Central memory CD8-positive, alpha-beta T cell (primary cell): ENCODE data around the gene MUS81.

Experiments
- ATAC-seq: fragments of 150-1000 bp; cut with Tn5 transposase; replicated peaks from 2 replicates; pipeline ENCODE4 v1.10.0; 2022; ENCODE audit warnings: mild to moderate bottlenecking, moderate FRiP score, moderate number of reproducible peaks; ENCODE audit not compliant: poor library complexity, severe bottlenecking; ENCODE audit errors: extremely low read depth
- DNase-seq, 2 donors: peaks; one replicate each; pipeline ENCODE4 v3.0.0; 2021; ENCODE audit warnings: low spot score in 2 of 2
- H3K27ac Mint-ChIP-seq: one replicate; pipeline ENCODE4 v1.8.0; 2022; ENCODE audit warnings: low read depth, mild to moderate bottlenecking, moderate library complexity, mixed read lengths
- H3K27me3 Mint-ChIP-seq: one replicate; pipeline ENCODE4 v1.8.0; 2022; ENCODE audit warnings: mixed read lengths
- H3K36me3 Mint-ChIP-seq: one replicate; pipeline ENCODE4 v1.8.0; 2022; ENCODE audit warnings: mild to moderate bottlenecking, moderate library complexity, mixed read lengths; ENCODE audit not compliant: insufficient read depth
- H3K4me1 Mint-ChIP-seq: one replicate; pipeline ENCODE4 v1.8.0; 2022; ENCODE audit warnings: mixed read lengths
- H3K4me3 Mint-ChIP-seq: one replicate; pipeline ENCODE4 v1.8.0; 2022; ENCODE audit warnings: mild to moderate bottlenecking, moderate library complexity, mixed read lengths
- H3K9me3 Mint-ChIP-seq: one replicate; pipeline ENCODE4 v1.8.0; 2022; ENCODE audit warnings: mixed read lengths

Gene MUS81

DNA sequence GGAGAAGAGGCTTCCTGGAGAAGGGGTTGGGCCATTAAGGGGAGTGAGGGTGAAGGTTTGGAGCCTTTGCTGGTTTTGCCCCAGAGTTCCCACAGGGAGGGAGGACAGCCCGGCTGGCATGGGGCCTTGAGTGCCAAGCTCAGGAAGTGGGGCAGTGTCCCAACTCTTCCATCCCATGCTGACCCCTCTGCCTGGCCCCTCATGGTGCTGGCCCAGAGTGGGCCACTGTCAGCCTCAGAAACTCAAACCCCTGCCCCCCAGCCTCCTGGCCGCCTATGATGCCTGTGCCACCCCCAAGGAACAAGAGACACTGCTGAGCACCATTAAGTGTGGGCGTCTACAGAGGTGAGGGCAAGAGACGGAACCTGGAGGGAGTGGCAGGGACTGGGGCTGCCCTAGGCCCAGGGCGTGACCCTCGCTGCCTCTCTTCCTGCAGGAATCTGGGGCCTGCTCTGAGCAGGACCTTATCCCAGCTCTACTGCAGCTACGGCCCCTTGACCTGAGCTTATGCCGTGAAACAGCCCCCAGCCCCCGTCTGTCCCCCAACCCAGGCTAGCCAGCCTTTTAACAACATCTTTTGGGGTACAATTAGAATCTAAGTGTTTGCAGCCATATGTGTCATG lies 5.4 kb downstream of the MUS81 start:
- H3K27me3 Mint-ChIP-seq: no peaks in the 10 kb centered on the region
- H3K4me1 Mint-ChIP-seq: peaks cover 41% of the 10 kb centered on the region
- DNase-seq (no peak), ATAC-seq (no peak)
- H3K9me3 Mint-ChIP-seq: no peaks in the 10 kb centered on the region
- H3K4me3 Mint-ChIP-seq: no peak overlapping the region
- H3K36me3 Mint-ChIP-seq: peaks cover 29% of the 10 kb centered on the region
- no peak overlapping the region for H3K27ac Mint-ChIP-seq

DNA sequence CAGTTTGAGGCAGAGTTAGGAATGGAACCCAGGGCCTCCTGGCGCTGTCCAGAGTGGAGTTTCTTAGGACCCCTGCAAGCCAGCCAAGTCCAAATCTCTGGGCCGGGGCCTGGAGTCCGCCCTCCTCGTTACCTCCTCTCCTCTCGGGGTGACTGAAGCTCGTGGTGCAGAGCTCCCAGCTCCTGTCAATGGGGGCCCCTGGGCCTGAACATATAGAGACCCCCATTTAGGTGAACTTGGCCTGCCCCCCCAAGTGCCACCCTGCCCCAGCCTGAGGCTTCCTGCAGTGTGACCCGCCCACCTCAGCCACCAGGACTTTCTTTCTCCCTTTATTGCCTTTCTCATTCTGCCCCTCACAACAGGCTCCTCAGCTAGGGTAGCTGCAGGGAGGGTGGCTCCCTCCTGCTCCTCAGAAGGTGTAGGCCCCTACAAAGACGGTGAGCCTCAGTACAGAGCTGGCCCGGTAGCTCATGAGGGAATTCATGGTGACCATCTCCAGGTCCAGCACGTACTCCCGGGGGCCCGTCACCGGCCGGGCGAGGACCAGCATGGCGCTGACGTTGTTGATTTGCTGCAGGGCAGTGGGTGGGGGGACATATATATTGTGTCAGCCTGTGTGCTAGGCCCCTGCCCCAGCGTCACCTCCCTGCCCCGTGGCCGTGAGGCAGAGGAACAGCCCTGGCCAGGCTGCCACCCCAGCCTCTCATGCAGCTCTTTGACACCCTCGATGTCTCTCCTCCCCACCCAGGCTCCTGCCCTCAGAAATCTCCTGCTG lies 6.5 kb downstream of the MUS81 start:
- Mint-ChIP-seq H3K9me3 (no peaks in the 10 kb centered on the region), H3K4me1 (peaks cover 38% of the 10 kb centered on the region), H3K36me3 (peaks cover 26% of the 10 kb centered on the region), H3K27ac (no peak overlapping the region), H3K27me3 (no peaks in the 10 kb centered on the region), H3K4me3 (no peak overlapping the region)
- DNase-seq: no peak
- ATAC-seq: no peak

DNA sequence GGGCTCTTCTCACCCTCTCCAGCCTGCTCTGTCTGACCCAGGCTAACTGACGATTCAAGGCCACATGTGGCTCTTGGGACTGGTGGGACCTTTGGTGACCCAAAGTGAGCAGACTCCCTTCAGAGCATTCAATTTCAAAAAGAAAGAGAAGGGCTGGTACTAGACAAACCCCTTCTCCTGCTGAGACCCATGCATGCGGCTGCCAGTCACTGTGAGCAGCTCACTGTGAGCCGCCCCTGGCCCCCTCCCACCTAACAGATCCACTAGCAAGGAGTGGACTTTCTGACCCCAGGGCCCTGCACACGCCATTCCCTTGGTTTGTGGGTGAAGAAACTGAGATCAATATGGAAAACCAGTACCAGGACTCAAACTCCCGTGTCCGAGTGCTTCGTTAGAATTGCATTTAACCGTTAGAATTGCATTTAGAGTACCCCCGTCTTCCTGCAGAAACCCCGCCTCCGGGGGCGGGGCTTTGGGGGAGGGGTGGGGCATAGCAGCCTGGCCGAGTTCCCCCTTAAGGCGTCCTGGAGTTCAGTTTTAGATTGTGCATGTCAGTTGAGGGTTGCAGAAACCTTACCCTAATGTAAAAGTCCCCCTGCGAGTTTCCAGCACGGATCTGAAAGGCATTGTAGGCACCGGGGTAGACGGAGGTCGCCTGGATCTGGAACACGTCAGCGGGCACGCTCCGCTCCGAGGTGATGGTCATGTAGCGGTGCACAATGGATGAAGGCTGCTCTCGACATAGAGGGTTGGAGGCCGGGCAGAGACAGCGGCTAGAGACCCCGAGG lies 7.2 kb downstream of the MUS81 start:
- Mint-ChIP-seq H3K27ac (no peak overlapping the region), H3K36me3 (peaks cover 21% of the 10 kb centered on the region), H3K27me3 (no peaks in the 10 kb centered on the region)

DNA sequence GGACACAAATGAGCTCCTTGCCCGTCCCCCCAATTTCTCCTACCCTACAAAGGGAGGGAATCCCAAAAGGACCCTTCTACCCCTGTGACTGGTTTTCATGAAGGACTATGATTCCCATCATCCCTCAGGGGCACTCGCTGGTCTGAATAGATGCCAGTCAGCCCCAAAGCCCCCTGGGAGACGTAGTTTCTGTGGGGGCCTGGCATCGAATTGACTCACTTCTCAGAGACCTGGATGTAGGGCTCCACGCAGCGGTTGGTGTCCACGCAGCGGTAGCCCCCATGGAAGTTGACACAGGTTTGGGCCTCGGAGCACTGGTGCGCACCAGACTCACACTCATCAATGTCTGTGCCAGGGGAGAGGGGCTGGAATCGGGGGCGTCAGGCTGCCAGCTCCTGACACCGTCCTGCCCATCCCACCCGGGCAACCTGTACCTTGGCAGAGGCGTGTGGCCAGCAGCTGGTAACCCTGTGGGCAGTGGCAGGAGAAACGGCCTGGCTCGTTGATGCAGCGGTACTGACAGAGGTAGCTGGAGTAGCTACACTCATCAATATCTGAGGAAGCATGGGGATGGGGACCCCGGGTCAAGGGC lies 7.9 kb downstream of the MUS81 start:
- no peak for DNase-seq
- Mint-ChIP-seq H3K27me3 (no peaks in the 10 kb centered on the region), H3K27ac (no peak overlapping the region), H3K4me1 (peaks cover 32% of the 10 kb centered on the region), H3K4me3 (no peak overlapping the region), H3K9me3 (no peaks in the 10 kb centered on the region), H3K36me3 (peaks cover 23% of the 10 kb centered on the region)
- peak; percentile 45 for ATAC-seq

More for the DNA sequence above, 7.2 kb downstream of the MUS81 start:
- ATAC-seq (no peak), DNase-seq (no peak)
- no peaks in the 10 kb centered on the region for H3K9me3 Mint-ChIP-seq
- peaks cover 35% of the 10 kb centered on the region for H3K4me1 Mint-ChIP-seq
- H3K4me3 Mint-ChIP-seq: no peak overlapping the region

DNA sequence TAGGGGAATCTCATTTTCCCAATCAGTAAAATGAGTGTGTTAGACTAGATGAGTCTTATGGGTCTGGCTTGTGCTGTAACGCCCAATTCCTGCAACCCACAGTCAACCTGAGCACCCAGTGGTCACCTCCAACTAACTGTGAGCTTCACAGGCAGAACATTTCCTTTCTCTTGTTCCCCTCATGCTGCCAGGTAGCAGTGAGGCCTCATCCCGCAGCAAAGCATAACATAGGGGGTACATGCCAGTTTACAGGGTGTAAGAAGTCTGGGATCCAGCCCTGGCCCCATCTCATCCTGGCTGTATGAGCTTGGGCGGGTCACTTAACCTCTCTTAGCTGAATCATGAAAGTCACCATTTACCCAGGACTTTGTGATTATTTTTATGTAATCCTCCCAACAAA lies 8.7 kb downstream of the MUS81 start:
- Mint-ChIP-seq H3K27ac (no peak overlapping the region), H3K27me3 (no peaks in the 10 kb centered on the region), H3K9me3 (no peaks in the 10 kb centered on the region), H3K4me3 (no peak overlapping the region), H3K4me1 (peaks cover 35% of the 10 kb centered on the region), H3K36me3 (peaks cover 24% of the 10 kb centered on the region)
- DNase-seq (no peak), ATAC-seq (no peak)

DNA sequence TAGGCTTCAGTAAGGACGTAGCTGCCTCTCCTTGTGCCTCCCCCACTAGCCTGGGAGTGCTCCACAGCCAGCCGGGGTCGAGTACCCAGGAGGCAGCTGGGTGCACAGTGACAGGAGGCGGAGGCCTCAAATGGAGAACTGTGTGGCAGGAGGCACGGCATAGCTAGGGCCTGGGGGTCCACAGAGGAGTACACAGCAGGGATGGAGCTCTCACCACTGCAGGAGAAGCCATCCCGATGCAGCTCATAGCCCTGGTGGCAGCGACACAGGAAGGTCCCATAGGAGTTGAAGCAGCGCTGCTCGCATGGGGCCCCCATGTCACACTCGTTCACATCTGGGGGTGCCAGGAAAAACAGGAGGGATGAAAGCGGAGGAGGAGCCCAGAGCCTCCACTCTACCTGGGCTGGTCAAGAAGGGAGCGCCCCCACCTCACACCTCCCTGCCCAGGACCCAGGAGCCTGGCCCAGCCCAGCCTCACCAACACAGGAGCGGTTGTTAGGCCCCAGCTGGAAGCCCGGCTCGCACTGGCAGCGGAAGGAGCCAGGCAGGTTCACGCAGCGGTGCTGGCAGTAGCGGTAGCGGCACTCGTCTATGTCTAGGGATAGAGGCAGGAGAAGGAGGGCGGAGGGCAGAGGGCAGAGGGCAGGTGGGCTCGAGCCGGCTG lies 9.5 kb downstream of the MUS81 start:
- peaks cover 35% of the 10 kb centered on the region for H3K4me1 Mint-ChIP-seq
- DNase-seq: no peak
- ATAC-seq: no peak
- no peaks in the 10 kb centered on the region for H3K9me3 Mint-ChIP-seq
- H3K4me3 Mint-ChIP-seq: peak overlapping the region; percentile 16
- H3K27ac Mint-ChIP-seq: no peak overlapping the region
- H3K27me3 Mint-ChIP-seq: no peaks in the 10 kb centered on the region
- H3K36me3 Mint-ChIP-seq: peaks cover 20% of the 10 kb centered on the region

DNA sequence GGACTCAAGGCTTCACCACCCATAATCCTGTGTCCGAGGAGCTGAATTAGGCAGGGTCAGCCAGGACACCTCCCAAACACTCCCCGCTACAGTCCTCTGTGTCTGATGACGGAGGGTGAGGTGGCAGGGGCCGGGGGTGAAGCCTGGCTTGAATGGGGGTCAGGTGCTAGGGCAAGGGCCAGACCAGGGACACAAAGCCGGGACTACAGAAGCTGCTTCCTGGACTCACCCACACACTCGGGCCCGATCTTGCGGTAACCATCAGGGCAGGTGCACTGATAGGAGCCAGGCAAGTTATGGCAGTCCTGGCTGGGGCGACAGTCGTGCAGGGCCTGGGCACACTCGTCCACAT lies 10.1 kb downstream of the MUS81 start:
- Mint-ChIP-seq H3K4me1 (peaks cover 35% of the 10 kb centered on the region), H3K9me3 (no peaks in the 10 kb centered on the region), H3K27ac (no peak overlapping the region), H3K27me3 (no peaks in the 10 kb centered on the region), H3K36me3 (peaks cover 17% of the 10 kb centered on the region), H3K4me3 (no peak overlapping the region)
- ATAC-seq: no peak
- DNase-seq: no peak

DNA sequence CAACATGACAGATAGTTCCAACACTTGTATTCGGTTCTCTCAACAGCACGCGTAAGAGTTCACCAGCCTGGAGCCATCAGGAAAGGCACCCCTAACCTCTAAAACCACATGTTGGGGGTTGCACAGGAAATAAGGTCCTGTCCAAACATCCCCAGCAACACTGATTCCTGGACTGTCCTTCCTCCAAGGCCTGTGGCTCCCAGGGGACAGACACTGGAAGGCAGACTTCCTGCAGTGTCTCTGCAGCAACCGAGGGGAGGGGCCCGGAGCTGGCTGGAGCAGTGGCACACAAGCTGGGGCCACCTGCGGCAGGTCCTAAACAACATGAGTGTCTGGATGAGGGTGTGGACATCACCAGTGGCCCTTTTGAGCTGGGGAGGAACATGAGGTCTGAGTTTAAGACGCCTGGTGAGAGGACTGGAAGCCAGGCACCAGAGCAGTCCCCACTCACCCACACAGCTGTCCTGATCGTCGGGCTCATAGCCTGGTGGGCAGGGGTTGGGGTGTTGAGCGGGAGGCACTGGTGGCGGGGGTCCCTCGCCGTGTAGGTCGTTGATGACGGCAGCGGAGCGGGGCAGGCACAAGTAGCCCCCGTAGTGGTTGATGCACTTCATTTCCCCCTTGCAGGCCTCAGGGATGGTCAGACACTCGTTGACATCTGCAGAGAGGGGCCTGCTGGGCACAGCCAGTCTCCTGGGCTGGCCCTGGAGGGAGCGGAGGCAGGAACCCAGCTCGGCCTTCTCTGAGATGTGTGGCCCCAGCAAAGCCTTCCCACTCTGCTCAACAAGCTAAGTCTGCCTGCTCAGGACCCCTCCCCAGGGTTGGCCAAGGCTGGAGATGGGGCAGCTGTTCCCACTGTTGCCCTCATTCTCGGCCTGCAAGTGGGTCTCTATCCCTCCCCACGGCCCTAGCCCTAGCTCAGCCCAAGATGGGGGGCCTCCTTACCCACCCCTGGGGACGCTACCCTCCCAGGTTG lies 10.8 kb downstream of the MUS81 start:
- ATAC-seq (no peak), DNase-seq (no peak)
- H3K27ac Mint-ChIP-seq: no peak overlapping the region
- peaks cover 35% of the 10 kb centered on the region for H3K4me1 Mint-ChIP-seq
- peaks cover 15% of the 10 kb centered on the region for H3K36me3 Mint-ChIP-seq
- no peaks in the 10 kb centered on the region for H3K9me3 Mint-ChIP-seq
- H3K4me3 Mint-ChIP-seq: peak overlapping the region; percentile 49
- no peaks in the 10 kb centered on the region for H3K27me3 Mint-ChIP-seq

DNA sequence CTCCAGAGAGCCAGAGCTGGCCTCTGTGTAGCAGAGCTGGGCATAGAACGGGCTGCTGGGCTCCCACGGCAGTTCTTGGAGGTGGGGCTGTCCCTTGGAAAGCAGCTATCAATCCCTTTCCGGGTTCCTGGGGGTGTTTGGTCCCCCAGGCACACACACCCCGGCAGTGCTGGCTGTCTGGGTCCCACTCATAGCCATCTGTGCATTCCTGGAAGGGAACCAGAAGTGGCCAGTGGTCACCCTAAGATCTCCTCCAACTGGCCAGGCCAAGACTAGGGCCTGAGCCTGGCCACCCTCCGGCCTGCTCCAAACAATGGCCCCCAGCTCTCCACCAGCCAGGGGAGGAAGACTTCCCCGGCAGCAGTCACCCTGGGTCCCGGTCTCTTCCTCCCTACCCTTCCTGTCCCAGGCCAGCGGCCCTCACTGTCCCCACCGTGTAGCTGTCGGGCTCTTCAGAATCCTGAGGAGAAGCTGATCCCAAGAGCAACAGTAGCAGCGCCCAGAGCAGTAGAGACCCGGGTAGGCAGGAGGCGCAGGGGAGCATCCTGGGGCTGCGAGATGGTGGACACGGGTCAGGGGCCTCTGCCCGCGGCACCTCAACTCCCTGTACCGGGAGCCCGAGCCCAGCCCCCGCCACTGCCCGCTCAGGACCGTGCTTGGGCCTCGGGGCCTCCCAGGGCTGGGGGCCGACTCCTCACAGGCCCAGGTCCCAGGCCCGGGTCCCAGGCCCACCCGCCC lies 11.7 kb downstream of the MUS81 start:
- DNase-seq (no peak), ATAC-seq (no peak)
- Mint-ChIP-seq H3K4me1 (peaks cover 32% of the 10 kb centered on the region), H3K4me3 (peak overlapping the region; percentile 49), H3K27me3 (no peaks in the 10 kb centered on the region), H3K27ac (peak overlapping the region; percentile 64), H3K9me3 (no peaks in the 10 kb centered on the region), H3K36me3 (peaks cover 12% of the 10 kb centered on the region)

DNA sequence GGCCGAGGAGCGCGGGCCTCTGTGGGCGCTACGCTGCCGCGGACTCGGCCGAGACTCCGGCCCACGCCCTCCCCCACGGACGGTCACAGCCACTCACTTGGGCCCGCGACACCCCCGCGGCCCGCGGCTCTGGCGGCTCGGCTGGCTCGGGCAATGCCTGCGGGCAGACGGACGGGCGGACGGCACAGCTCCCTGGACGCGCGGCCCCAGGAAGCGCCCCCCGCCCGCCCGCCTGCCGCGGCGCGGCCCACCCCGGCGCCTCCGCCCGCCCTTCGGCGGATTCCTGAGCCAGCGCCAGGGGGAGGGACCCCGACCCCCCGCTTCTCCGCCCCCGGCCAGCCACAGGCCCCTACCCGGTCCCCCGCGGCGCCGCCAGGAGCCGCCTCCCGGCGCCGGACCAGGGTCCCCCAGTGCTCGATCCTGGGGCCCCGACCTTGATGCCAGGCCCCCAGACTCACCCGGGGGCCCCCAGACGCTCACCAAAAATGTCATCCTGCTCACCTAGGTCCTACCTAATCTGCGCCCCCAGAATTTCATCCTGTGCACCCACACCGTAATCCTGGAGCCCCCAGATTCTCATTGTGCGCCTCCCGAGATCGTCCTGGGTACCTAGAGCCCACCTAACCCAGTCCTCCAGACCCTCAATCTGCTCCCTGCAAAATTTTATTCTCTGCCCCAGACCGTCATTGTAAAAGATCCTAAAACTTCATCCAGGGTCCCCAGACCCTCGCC lies 12.5 kb downstream of the MUS81 start, which contains the start of gene EFEMP2:
EFEMP2 (minus strand) TSS at position 215 of the 732 bp plus-strand sequence. CDS start 446 bp downstream, outside the sequence.
- Mint-ChIP-seq H3K4me3 (peak within 1 kb of the TSS; percentile 86), H3K27ac (peak within 1 kb of the TSS; percentile 91), H3K9me3 (no peaks in the 10 kb centered on the region), H3K4me1 (peaks cover 27% of the 10 kb centered on the region), H3K27me3 (no peaks in the 10 kb centered on the region), H3K36me3 (peaks cover 8% of the 10 kb centered on the region)
- peak; percentile 3 for ATAC-seq
- no peak for DNase-seq
